DMS79 (cell line): ENCODE measurements around the gene TPRG1L.

Source experiments
- DNase-seq: peaks from one replicate; lab custom pipeline; 2025; lab: John Stamatoyannopoulos, UW

TPRG1L gene

DNA sequence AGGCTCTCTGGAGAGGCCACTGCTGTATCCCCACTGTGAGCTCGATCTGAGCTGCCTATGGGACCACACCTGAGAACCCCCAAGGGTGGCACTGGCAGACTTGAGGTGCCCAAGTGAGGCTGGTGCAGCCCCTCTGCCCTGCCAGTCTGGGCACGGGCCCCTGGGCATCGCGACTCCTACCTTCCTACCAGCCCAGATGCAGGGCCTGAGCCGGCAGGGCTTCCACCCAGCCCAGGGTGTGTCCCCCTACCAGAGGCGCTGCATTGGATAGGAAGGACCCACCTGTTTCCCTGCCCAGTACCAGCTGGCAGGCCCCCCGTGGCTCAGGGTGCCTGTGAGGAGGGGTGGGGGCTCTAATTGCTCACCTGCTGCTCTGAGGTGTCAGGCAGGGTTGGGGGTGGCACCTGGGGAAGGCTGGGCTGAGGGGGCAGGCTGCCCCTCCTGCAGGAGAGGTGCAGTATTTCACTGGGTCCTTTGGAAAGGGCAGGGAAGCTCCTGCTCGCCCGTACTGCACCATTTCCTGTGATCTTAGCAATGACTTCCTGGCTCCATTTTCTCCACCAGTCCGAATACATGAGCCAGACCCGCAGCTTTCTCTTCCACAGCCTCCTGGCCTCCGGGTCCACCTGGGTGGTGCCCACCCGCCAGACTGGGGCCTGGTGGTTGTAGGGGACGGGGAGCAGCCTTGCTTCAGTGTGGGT lies 39.3 kb downstream of the TPRG1L start:
- peak; percentile 25 for DNase-seq

DNA sequence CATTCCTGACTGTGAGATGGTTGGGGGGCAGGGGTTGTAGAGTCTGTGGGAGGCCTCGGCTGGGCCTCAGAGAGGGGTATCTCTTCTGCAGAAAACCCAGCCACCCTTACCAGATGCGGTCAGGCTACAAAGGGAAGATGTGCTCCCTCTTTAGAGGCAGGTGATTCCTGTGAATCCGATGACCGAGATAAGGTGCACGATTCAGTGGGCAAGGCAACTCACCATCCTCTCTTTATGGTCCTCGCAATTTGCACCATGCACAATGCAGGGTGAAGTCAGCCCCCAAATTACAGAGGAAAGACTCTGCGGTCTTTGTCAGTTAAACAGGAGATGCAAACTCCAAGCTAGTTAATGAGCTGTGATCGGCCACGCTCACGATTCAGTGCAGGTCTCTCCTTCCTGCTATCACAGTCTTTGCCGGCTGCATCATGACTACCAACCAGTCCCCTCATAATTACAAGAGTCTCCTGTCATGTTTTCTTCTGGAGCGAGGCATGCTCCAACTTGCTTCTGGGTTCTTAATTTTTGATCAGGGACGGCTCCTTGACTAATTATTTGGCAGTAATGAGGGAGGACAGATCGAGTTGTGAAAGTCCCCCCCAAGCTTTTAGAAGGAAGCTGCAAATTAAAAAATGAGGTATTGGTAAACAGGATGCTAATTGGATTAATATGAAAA lies 40.0 kb downstream of the TPRG1L start:
- peak; percentile 66 for DNase-seq

DNA sequence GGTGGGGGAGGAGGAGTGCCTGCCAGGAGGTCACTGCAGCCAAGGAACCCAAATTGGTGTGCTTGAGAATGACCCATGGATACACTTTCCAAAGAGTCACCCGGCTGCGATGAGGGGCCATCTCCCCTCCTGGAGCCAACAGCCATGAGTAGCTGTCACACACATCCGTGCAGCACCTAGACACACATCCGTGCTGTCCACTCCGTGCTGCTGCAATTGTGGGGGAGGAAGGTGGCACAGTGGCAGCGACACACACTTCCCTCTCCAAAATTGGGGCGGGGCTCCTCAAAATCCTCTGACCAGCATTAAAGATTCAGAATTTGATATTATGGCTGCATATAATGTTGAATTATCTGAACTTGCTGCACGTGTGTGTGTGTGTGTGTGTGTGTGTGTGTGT lies 43.3 kb downstream of the TPRG1L start:
- no peak for DNase-seq

- DNase-seq = peak; percentile 87
These were observed 43.9 kb downstream of the TPRG1L start for GRCh38 chr1:3668585-3669300.

DNA sequence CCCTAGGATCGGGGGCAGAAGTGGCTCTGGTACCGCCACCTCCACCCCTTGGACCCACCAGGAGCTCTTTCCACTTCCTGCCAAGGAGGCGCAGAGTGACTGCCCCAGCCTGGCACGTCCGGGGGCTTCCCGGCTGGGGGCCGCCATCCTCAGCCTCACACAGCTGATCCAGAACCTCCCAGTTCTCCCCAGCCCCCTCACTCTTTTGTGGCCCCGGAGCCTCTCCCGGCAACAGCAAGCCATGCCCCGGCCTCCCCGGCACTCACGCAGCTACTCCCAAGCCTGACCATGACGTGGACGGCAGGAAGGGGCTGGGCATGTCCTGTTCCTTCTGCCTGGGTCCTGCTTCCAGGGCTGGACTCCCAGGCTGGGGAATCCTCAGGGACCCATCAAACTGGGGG lies 44.6 kb downstream of the TPRG1L start:
- DNase-seq = no peak

GRCh38 chr1:3669971-3670431 lies 45.2 kb downstream of the TPRG1L start:
- no peak for DNase-seq

DNA sequence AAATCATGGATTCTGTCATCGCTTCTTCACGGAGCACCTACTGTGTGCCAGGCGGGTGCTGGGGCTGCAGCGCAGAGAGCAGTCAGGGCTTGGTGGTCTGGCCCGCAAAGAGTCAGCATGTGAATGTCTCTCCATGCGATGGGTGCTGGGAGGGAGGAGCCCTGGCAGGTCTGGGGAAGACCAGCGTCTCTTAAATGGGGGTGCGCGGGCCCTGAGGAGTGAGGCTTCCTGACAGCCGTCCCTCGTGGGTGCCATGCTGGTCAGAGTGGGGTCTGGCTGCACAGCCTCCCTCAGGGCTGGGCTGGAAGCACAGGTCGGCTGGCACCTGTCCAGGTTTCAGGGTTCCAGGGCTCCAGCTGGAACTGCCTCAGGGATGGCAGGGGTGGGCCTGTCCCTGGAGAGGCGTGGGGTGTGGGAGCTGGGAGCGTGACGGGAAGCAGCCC lies 46.0 kb downstream of the TPRG1L start:
- no peak for DNase-seq

- DNase-seq = no peak
These were observed 46.8 kb downstream of the TPRG1L start for GRCh38 chr1:3671371-3672180.

GRCh38 chr1:3672231-3672970 lies 47.6 kb downstream of the TPRG1L start:
- DNase-seq = no peak

- DNase-seq = no peak
These were observed 48.2 kb downstream of the TPRG1L start for GRCh38 chr1:3672971-3673361.

DNA sequence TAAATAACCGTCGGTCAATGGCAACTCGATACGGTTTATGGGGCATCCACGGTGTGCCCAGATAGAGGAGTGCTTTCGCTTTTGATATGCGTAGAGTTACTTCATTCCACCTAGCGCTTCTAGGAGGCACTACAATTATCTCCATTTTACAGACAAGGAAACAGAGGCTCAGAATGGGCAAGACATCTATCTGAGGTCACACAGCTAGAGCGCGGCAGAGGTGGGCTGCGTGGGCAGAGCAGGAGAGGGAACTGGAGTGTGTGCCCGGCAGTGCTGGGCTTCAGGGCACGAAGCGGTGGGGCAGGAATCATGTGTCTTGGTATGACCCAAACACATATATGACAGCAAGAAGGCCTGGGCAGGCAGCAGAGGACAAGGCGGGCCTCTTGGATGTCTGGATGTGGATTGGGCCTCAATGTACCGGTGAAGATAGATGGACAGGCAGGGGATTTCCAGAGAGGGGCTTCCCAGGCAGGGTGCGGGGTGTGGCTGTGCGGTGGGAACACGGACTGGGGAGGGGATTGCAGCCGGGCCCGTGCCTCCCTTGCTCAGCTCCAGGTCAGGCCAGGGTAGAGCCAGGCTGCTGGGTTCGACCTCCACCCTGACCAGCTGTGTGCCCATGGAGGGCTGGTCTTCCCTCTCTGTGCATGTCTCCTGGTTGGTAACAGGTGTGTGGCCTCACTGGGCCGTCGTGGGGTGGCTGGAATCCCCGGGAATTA lies 48.7 kb downstream of the TPRG1L start:
- DNase-seq = no peak

DNA sequence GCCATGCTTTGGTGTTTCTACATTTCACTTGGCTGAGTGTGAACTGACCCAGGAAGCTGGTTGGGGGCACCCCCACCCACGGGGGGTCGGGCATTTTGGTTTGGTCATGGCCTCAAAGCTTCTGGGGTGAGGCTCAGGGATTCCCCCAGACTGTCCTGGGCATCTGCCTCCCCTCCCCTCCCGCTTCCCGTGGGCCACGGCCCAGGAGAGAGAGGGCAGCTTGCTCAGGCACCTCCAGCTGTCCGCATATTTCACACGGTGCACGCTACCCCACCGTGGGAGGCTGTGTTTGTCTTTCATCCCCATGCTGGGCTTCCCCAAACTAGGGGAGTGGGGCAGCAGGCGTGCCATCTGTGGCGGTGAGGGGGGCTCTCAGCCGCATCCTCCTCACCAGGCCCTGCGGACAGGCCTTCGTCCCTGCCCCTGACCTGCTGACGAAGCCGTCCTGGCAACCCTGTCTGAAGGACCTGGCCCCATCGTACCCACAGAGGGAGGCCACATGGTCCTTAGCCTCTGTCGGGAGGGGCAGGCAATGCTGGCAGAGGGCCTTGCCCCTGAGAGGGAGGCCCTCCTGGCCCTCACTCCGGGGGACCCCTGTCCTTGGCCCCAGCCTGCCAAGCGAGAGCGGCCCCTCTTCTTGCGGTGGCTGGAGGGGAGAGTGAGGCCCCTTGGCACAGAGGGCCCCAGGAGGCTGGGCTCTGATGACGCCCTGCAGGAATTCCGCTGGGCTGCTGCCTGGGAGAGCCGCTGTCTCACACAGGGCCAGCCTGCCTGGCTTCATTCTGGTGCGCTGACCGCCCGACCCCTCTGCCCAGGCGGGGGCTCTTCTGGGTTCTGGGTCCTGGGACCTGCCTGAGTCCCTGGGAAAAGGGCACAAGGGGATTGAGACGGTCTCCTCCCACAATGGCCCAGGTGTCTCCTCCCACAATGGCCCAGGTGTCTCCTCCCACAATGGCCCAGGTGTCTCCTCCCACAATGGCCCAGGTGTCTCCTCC lies 49.6 kb downstream of the TPRG1L start:
- DNase-seq = no peak

DNA sequence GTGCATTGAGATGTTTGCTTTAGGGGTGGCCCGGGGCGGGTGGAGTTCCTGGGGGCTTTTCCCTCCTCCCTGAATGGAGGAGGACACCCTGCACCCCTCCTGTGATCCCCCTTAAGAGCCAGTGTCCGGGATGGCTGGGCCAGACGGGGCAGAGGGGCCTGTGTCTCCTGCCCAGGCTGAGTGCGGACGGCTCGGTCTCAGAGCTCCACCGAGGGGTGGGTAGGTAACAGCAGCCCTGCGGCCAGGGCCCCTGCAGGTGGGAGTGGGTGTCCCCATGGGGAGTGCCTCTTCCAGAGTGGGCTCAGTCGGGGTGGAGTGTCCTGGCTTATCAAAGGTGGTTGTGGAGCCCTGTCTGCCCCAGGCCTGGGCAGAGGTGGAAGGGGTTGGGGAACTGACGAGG lies 50.6 kb downstream of the TPRG1L start:
- DNase-seq = no peak

DNA sequence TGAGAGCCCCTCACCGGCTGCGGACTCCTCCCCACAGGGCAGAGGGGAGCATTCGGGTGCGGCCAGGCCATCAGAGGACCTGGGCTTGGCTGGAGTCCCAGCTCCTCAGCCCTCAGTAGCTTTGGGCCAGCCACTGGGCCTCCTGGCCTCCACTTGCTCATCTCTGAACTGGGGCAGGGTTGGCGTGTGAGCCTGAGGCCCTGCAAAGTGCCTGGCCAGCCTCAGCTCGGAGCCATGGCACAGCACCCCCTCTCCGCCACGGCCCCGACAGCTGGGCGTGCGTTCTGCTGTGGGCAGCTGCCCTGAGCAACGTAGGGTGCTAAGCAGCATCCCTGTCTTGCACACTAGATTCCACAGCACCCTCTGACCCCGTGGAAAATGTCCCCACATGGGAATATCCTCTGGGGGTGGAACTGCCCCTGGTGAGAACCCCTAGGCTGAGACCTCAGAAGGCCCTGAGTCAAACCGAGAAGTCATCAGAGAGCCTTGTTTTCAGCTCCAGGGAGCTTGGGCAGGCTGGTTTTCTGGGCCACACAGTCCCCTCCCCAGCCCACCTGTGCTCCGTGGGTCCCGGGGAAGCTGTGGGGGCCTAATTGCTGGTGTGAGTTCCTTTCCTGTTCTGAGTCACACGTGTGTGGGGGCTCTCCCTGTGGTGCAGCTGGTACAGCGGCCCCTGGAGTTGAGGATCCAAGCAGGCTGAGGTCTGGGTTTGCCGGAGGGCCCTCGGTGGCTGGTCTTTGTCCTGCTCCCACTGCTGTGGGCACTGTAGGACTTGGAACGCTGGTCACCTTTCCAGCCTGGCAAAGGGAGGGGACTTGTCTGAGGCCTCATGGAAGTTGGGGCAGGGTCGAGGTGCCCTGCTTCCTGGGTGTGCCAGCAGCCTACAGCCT lies 52.0 kb downstream of the TPRG1L start:
- DNase-seq = no peak

DNA sequence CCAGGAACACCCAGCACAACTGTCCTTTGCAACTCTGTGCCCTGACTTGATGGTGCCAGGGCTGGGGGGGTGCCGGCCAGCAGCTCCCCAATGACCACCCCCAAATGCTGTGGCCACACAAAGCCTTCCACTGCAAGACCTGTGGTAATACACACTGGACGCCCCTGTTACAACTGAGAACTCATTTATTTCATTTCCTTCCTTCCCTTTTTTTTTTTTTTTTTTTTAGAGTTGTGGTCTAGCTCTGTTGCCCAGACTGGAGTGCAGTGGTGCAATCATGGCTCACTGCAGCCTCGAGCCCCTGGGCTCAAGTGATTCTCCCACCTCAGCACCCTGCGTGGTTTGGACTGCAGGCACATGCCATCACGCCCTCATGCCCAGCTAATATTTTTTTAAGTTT lies 52.7 kb downstream of the TPRG1L start:
- no peak for DNase-seq

DNA sequence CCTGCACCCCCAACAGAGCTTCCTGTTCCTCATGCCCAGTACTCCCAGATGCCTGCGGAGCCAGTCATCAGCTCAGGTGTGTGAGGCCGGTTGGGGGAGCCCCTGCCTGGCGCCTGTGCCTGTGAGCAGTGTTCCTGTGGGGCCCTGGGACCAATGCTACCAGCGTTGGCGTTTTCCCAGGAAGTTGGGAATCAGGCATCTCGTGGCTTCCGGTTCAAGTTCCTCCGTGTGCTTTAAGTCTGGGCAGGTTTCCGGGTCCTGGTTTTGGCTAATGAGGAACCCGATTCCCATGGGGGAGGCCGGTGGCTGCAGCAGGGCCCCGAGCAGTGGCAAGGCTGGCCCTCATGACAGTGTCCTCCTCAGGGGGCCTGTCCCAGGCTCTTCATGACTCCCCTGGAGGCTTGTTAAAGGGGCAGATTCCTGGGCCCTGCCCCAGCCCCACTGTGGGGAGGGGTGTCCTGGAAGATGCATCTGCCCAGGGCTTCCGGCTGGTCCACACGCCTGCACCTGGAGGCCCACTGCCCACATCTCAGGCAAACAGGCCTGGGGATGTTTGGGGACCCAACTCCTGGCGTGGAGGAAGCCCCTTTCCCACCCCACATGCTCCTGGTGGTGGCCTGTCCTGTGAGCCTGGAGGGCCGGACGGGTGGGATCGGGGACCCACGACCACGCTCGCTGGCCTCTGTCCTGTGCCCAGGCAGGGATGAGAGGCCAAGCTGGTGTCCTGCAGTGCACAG lies 53.7 kb downstream of the TPRG1L start:
- DNase-seq = no peak

- DNase-seq = no peak
These were observed 54.3 kb downstream of the TPRG1L start for GRCh38 chr1:3679098-3679555.
